GM11168 (cell line): Measurements from ENCODE around the gene SPEN.
"Not testable (repeated sequence)": the region's sequence is repeated elsewhere in the genome, so short reads cannot be mapped to it uniquely, and the experiment has no call there.

Experiments
- in situ Hi-C: fragments of 300-500 bp; cut with MboI; formaldehyde crosslinking; loops from one replicate; pipeline ENCODE4 v1.12.0; 2022; ENCODE audit warnings: low sequenced_read_pairs; ENCODE audit not compliant: unreplicated experiment

The SPEN gene

GRCh38 chr1:15833842-15834405, 13.6 kb upstream of the SPEN start:
- in situ Hi-C loops, result no loop called here

GRCh38 chr1:15834406-15835204, 12.9 kb upstream of the SPEN start:
- in situ Hi-C loops, result no loop called here

- in situ Hi-C loops, result no loop called here
These were observed 12.2 kb upstream of the SPEN start for GRCh38 chr1:15835205-15835740.

GRCh38 chr1:15835741-15836510, 11.6 kb upstream of the SPEN start:
- in situ Hi-C loops, result no loop called here

GRCh38 chr1:15836511-15836771, 11.1 kb upstream of the SPEN start:
- in situ Hi-C loops, result not testable (repeated sequence)

- in situ Hi-C loops, result no loop called here
These were observed 10.5 kb upstream of the SPEN start for GRCh38 chr1:15836772-15837669.

GRCh38 chr1:15837931-15838330, 9.6 kb upstream of the SPEN start:
- in situ Hi-C loops, result no loop called here

- in situ Hi-C loops, result no loop called here
These were observed 8.8 kb upstream of the SPEN start for GRCh38 chr1:15838721-15839120.

GRCh38 chr1:15843826-15844572, 3.5 kb upstream of the SPEN start:
- in situ Hi-C loops, result no loop called here

GRCh38 chr1:15846056-15846455, 1.5 kb upstream of the SPEN start:
- in situ Hi-C loops, result not testable (repeated sequence)

GRCh38 chr1:15847893-15848142, 311 bp downstream of the SPEN start:
- in situ Hi-C loops, result no loop called here

- in situ Hi-C loops, result no loop called here
These were observed 829 bp downstream of the SPEN start for GRCh38 chr1:15848143-15848928.

- in situ Hi-C loops, result no loop called here
These were observed 1.6 kb downstream of the SPEN start for GRCh38 chr1:15848929-15849774.

GRCh38 chr1:15849775-15850324, 2.3 kb downstream of the SPEN start:
- in situ Hi-C loops, result no loop called here

GRCh38 chr1:15850471-15851001, 3.0 kb downstream of the SPEN start:
- in situ Hi-C loops, result no loop called here

- in situ Hi-C loops, result no loop called here
These were observed 3.9 kb downstream of the SPEN start for GRCh38 chr1:15851210-15852035.
